KG1 (cell line): ENCODE measurements around the gene DSCAML1.

Experiments
- DNase-seq: peaks from one replicate; lab custom pipeline; 2025; lab: John Stamatoyannopoulos, UW

Gene DSCAML1

DNA sequence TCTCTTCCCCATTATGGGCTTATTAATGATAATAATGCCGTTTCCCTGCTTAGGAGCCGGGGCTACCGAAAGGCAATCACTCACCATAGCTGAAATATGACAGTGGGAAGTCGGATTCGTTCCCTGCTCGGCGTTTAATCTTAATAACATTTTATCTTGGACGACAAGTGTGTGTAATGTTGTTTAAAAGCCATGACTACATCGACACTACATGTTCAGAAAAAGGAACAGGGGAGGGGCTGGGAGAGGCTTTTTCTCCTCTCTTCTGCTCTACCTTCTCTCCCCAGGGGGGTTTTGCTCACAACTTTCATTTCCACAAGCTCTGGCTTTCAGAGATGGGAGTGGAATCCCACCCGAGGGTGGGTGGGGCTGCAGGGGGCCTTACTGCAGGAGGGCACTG is 105.5 kb downstream of the DSCAML1 start:
- DNase-seq: no peak

DNA sequence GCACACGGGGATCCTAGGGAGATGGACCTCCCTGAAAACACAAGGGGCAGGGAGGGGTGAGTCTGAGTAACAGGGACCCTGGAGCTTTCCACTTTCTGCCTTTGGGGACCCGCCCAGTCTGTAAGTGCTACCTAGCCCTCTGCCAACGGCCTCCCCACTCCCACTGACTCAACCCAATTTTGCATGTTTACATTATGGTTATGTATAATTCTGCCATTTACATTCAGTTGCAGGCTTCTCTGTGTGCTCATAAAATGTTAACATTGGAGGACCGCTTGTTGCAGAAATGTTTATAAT is 105.8 kb downstream of the DSCAML1 start:
- DNase-seq: no peak

DNA sequence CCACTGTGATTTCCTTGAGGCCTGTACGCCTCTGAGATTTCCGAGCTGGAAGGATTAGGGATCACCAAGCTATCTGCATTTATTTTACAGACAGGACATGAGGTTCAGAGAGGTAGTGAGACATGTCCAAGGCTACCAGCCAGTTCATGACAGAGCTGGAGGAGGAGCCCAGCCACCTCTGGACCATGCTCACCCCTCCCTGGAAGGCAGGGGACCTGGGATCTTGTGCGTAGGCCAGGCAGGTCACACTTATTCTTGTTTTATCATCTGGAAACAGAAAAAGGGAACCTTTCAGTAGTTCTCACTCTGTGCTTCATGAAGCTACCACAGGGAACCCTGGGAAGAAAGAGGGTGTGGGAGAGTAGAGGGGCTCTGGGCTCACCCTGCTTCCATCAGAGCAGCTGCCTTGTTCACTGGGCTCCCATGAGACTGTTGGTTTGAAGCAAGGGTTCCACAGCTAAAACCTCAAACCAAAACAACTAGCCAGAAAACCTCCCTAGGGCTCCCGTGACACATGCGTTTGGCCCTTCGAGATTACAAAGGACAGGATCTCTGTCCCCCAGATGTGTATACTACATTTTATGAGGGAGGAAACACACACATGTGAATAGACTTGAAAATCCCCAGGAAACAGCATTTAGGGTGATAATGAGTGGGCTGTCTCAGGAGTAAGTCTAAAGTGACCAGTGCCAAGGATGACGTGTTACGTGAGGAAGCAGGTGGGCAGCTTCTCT is 106.4 kb downstream of the DSCAML1 start:
- DNase-seq: no peak

DNA sequence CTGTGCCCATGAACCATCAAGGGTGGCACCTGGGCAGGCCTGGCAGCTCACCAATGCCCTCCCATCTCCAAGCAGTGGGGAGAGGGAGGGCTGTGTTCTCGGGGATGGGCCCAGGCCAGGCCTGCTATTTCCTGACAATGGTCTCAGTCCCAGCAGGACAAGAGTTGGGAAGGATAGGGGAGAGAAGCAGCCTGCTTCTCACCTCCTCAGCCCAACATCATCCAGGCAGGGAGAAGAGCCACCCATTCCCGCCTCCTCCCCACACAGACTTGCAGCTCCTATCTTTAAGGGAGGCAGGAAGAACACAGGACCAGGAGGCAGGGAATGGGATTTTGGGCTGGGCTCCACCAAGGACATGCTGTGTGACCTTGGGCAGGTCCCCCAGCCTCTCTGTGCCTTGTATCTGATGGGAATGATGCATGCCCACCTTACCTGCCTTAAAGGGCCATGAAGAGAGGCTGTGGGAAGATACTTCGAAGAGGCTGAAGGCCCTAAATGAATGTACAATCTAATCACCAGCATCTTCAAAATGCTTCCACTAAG is 108.7 kb downstream of the DSCAML1 start:
- no peak for DNase-seq

DNA sequence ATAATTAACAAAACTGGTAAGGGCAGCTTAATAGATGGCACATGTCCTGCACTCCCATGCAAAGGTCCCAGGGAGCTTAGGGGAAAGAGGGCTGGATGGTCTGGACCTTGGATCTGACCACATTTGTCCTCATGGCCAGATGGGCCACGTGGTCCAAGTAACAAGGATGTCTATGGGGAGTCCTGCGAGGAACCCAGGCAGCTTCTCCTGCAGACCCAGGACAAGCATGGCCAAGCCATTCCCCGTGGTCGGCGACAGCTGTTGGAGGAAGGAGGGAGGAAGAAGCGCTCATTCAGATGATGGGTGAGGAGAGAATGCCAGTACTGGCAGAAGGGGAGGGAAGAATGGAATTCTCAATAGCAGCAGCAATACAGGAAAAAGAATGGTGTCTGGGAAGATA is 109.2 kb downstream of the DSCAML1 start:
- DNase-seq: no peak

DNA sequence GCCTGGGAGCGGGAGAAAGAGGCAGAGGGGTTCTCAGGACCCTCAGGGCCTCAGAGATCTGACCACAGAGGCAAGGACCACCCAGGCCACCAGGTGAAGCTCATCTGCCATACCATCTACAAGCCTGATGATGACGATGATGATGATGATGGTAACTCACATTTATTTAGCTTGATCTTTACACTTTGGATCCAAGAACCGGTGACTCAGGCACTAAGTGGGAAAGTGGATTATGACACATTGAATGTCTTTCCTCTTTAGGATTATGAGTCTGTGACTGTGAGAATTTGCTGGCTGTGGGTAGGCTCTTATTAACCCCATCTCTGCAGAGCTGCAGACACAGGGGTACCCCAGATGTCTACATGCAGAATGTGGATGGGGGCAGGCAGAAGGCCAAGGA is 110.3 kb downstream of the DSCAML1 start:
- no peak for DNase-seq

DNA sequence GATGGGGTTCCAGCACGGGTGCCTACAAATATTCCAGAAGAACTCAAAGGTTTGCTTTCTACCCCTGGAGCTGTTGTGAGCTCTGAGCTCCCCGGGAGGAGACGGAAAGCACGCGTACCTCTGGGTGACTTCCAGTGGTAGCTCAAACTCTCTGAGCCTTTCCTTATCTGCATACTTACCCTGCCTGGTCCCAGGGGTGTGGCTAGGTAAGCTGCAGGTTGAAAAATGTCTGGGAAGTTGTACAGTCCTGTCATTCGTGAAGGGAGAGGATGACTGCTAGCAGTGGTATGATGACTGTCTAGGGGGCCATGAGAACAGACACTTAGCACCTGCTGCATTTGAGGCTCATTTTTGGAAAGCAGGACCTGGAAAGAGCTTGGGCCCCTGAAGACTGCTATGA is 111.5 kb downstream of the DSCAML1 start:
- no peak for DNase-seq

DNA sequence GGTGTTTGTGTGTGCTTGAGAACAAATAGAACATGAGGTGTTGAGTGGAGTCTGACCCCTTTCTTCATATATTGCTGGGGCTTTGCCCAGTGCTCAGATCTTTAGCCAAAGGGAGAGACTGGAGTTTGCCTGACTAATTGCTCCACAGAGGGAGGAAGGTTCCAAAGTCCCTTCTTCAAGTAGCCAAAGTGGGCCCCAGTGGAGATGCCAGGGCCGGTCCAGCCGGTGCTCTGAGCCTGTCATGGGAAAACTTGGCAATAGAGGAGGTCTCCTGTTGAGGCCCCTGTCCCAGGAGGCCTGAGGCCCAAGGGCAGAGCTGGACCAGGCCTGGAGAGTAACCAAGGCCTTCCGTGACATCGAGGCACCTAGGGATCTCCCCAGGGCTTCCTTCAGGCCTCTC is 112.3 kb downstream of the DSCAML1 start:
- no peak for DNase-seq

DNA sequence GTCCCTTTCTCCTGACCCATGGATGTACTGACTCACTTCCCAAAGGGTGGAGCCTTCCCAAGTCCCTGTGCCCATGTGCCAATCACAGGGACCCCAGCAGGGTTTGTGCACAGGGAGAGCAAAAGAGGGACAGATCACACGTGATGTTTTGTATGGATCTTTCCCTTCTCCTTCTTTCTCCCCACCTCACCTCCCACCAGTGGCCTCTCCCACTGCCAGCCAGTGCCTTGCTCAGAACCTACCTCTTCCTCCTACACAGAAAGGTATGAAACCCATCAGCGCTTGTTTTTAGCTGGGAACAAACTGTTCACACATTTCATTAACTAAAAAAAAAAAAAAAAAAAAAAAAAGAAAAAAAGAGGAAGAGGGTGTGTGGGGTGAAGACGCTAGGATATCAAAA is 112.9 kb downstream of the DSCAML1 start:
- DNase-seq: no peak

DNA sequence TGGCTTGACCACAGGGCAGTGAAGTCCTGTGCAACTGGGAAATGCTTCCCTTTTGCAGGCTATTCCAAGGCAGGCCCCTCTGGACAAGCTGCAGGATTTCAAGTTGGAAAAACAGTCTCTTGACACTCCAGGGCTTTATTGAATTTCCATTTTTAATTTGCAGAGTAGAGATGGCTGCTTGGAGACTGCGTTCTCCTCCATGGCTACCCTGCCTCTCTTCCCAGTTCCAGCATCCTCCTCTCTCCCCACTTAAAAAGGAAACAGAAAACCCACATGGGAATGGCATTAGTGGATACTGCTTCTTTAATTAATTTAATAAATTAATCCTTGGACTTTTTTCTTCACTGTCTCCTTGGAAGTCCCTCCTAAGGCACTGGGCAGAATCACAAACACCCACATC is 115.6 kb downstream of the DSCAML1 start:
- no peak for DNase-seq

DNA sequence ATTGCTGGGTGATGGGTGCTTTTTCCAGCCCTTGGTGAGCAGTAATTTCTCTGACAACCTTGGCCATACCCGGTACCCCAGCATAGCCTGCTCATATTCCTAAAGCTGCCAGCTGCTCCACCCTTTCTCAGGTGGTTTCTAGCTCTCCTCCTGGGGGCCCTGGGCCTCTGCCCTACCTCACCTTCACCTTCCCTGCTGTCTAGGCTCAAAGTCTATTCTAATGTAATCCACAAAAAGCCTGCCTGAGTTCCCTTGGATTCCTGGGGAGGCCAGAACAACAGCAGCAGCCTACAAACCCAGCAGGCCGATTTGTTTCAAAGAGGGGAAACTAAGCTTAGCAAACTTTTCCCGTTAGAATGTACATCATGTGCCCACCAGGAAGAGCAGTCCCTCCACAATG is 117.6 kb downstream of the DSCAML1 start:
- DNase-seq: no peak

DNA sequence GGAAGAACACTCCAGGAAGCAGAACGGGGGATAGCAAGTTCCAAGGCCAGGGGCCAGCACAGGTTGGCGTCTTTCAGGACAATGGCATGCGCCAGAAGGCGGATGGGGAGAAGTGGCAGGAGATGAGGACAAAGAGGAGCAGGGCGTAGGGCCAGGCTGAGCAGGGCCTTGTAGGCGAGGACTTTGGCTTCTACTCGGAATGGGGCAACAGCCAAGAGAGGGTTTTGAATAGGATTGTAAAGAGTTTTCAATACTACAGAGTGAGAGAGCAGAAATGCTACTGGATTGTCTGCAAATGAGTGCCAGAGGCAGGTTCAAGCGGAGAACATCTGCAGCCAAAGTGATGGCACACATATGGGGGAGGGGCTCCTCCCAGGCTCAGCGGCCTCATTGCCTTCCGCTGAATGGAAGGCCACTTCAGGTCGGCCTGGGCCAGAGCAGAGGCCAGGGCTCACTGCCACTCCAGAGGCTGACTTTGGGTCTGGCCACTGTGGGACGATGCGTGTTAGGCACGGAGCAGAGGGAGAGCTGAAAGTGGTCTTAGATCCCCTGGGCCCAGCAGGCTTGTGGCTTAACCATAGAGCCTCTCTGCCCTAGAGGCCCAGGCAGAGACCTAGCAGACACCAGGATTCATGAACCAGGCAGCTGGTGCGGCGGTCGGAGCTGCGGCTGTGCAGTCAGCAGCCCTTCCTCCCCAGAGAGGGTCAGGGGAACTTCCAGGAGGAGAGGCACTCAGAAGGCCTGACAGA is 118.2 kb downstream of the DSCAML1 start:
- DNase-seq: no peak

DNA sequence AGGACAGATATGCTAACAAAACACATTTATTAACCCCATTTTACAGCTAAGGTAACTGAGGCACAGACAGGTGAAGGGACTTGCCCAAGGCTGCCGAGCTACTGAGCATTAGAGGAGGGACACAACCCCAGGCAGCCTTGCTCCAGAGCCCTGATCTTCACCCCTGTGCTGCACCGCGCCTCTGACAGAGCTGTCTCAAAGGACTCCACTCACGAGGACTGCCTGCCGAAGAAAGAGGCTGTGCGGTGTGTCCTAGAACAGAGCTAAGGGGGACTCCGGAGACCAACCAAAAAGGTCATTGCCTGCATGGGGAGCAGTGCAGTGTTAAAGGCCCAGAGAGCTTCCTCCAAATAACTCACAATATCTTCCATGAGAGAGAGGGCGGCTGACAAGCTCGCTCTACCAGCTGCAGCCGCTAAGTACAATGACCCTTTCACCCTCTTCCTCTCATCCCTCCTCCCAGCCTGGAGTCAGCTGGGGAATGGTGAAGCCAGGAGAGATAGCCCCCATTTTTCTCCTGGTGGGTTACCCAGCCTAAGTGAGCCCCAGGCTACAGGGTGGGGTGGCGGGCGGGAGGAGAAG is 119.2 kb downstream of the DSCAML1 start:
- no peak for DNase-seq

DNA sequence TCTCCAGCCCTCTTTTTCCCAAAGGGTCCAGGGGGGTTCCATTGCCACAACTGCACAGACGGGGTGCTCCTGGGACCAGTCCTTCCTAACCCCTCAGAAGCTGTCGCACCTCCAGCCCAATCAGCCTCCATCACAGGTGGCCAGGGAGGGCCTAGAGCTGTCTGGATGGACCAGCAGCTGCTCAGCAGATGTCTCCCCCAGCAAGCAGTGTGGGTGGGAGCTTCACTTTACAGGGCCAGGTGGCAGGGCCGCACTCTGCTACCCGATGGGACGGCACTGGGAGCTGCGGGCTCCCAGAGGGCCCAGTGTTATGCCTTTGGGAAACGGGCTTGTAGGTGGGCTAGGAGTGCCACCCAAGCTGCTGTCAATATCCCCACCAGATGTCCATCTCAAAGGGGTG is 120.5 kb downstream of the DSCAML1 start:
- DNase-seq: no peak

DNA sequence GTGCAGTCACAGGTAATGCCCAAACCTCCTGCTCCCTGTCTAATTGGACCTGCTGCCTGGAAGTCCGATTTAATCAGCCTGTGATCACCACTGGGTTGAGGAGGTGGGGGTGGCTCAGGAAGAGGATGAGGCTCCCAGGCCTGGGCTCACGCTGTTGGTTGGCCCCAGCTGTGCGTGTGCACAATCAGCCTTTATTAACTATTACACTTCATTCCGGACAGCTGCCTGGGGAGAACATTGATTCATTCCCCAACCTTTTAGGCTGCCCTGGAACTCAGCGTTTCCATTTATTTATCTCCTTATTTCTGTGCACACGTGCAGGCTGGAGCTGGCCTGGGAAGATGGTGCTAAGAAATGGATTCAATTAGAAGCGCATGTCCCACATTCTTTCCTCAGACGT is 123.4 kb downstream of the DSCAML1 start:
- DNase-seq: no peak

DNA sequence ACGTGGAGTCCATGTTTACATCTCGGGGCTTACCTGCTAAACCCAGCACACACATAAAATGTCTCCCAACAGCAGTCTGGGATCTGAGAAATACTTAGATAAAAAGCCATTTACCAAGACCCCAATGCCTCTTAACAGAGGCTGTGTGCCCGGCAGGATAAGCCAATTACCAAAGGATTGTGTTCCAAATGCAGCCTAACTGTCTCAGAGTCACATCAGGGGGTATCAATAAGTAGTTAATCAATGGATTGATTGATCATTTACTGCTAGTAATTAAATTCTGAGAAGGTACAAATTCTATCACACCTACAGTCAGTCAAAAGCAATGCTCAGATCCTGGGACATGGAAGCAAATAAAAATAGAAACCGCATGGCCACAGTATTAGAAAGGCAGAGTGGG is 125.6 kb downstream of the DSCAML1 start:
- DNase-seq: no peak

DNA sequence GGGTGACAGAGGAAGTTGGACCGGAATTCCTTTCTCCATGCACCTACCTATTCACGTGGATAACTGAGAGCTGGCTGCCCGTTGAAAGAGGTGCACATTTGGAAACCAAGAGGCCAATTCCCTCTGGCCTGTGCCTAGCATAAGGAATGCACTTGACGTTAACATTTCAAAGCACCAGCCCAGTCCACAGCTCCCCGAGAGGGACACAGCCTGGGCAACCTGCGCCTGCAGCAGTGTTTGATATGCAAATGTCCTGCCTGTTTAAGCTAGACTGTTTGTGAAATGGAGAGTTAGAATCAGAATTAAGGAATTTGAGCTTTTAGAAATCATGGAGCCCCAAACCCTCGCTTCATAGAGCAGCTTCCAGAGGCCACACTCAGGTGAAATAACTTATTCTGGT is 126.1 kb downstream of the DSCAML1 start:
- DNase-seq: no peak

DNA sequence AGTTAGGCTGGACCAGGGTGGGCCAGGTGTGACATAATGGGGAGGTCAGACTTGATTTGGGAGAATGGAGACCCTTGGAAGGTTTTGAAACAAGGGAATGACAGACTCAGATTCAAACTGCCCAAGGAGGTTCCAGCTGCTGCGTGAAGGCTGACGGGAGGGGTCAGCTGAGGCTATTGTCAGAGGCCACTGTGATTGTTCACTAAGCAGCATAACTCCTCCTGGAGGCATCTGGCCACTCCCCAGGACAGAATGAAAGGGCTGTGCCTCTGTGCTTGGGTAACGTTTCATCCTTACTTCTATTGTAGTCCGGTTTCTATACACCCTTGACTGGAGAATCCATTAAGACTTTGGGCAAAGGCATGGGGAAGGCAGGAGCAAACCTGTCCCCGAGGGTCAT is 126.6 kb downstream of the DSCAML1 start:
- no peak for DNase-seq

DNA sequence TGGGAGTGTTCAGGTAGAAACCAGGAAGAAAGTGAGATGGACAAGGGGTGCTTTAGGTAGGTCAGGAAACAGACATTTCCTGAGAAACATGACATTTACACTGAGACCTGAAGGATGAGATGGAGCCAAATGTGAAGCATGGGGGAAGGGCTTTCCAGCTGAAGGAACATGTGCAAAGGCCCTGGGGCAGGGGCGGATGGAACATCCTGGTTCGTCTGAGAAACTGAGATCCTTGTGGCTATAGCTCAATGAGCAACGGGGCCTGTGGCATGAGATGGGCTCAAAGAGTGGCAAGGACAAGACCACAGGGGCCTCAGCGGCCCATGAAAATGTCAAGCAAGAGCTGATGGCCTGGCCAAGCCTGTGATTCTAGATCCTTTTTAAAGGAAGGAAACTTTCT is 127.4 kb downstream of the DSCAML1 start:
- DNase-seq: no peak

DNA sequence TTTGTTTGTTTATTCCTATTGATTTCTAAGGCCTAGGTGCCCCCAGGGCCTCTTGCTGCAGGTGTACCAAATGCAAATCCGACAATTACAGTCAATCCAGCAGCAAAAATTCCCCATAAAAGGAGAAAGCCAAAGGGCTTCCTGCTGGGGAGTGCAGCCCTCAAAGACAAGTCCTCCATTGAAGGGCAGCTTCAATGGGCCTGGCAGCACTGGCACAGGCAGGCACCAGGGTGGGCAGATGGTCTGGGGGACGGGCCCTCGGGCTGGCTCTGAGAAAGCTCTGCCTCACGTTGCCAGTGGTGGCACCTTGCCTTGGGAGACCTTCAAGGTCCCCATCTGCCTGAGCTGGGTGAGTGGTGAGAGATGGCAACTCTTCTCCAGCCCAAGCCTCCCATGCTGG is 128.0 kb downstream of the DSCAML1 start:
- no peak for DNase-seq

DNA sequence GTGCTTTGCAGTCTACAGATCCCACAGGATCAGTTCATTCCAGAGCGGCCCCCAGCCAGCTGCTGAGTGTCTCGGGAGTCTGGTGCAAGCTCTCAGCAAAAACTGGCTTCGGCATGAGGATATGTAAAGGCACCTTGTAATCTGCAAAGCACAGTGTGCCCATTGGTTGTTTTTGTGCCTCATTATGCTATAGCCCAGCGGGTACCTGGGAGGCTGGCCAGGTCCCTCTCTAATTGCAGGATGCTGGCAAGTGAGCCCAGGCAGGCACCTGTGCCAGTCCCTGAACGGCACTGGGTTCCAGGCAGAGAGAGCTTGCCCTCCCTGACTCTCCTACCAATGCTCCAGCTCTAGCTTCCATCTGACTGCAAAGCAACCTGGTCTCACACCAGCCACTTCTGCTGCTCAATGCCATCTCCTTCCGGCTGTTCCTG is 128.7 kb downstream of the DSCAML1 start:
- DNase-seq: no peak

DNA sequence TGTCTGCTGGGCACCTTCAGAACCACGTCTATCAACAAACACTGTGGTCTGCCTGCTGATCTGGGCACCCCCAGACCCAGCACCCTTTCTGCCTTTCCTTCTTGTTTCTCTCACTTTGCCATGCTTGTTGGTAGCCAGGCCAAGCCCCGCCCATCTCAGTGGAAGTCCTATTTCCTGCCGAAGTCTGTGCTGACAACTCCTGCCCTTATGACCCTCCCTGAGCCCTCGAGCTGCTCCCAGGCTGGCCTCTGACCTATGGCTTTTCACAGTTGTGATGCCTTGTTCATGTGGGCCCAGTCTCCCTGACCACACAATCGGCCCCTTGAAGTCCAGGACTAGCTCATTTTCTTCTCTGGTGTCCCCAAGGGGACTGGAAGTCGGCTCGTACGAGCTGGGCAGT is 132.1 kb downstream of the DSCAML1 start:
- no peak for DNase-seq

DNA sequence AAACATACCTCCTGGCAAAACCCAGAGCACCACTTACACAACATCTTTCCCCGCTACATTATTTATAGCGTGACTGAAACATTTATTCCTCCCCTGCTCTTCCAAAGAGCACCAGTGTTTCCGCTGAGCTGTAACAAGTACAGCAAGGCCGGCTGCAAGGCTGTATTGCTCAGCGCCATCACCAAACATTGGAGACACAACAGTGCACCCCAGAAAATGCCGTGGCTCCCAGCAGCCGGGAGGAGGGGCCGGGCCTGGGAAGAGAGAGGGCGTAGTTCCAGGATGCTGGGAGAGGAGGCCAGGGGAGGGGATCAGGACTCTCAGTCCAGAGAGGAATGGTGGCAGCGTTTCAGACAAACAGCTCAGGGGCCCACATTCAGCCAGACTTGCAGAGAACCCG is 133.2 kb downstream of the DSCAML1 start:
- DNase-seq: no peak
